Endothelial cell (in vitro differentiated cells): ENCODE data around the gene KLHL26. TPM values are rescaled to one million over a fixed set of nuclear protein-coding genes. Genes with fewer than 3 reads are reported as not detected.

Experiments
- DNase-seq: peaks from one replicate; pipeline ENCODE4 v3.0.0; 2021; ENCODE audit warnings: low spot score
- H3K27ac Mint-ChIP-seq: one replicate; pipeline ENCODE4 v1.8.0; 2021; ENCODE audit warnings: mixed read lengths, inconsistent platforms; ENCODE audit not compliant: unreplicated experiment
- H3K27me3 Mint-ChIP-seq: one replicate; pipeline ENCODE4 v1.8.0; 2021; ENCODE audit warnings: mild to moderate bottlenecking, moderate library complexity, mixed read lengths, inconsistent platforms; ENCODE audit not compliant: unreplicated experiment
- H3K36me3 Mint-ChIP-seq: one replicate; pipeline ENCODE4 v1.8.0; 2021; ENCODE audit warnings: mild to moderate bottlenecking, low read depth, mixed read lengths, inconsistent platforms; ENCODE audit not compliant: unreplicated experiment
- H3K4me1 Mint-ChIP-seq: one replicate; pipeline ENCODE4 v1.8.0; 2021; ENCODE audit warnings: mild to moderate bottlenecking, mixed read lengths, inconsistent platforms; ENCODE audit not compliant: unreplicated experiment
- H3K4me3 Mint-ChIP-seq: one replicate; pipeline ENCODE4 v1.8.0; 2021; ENCODE audit warnings: mild to moderate bottlenecking, mixed read lengths, inconsistent platforms; ENCODE audit not compliant: unreplicated experiment
- H3K9me3 Mint-ChIP-seq: one replicate; pipeline ENCODE4 v1.8.0; 2021; ENCODE audit warnings: mixed read lengths, inconsistent platforms; ENCODE audit not compliant: unreplicated experiment
- total RNA-seq: library from RNA; stranded (reverse); fragmentation: NEBNext Ultra II Directional; extraction: Animal tissue kit (Norgen Biotek cat#: 25700); gene quantifications from one replicate; pipeline ENCODE4 v1.2.1, GENCODE V29; 2021; ENCODE audit not compliant: unreplicated experiment
- TF ChIP-seq, protein P1 (sequence below): fragments of 200-600 bp; sonication (generic); IDR thresholded peaks from one replicate; pipeline ENCODE4 v1.5.0; 2021; ENCODE audit warnings: antibody characterized with exemption; ENCODE audit not compliant: unreplicated experiment

The KLHL26 gene
- total RNA-seq, 1 donor from 2014 or later: 5.1 TPM

GRCh38 chr19:18606281-18607225 lies 30.3 kb upstream of the KLHL26 start, which contains the start of gene CRLF1:
CRLF1 (minus strand) TSS chr19:18606799; CDS start chr19:18606656, 143 bp downstream.
- Mint-ChIP-seq H3K4me3 (no peak within 1 kb of the TSS), H3K27me3 (peaks cover 36% of the 10 kb centered on the region), H3K27ac (no peak within 1 kb of the TSS), H3K9me3 (no peaks in the 10 kb centered on the region), H3K36me3 (peaks cover 7% of the 10 kb centered on the region), H3K4me1 (peaks cover 16% of the 10 kb centered on the region)
- DNase-seq: no peak
- TF ChIP-seq, protein P1, sequence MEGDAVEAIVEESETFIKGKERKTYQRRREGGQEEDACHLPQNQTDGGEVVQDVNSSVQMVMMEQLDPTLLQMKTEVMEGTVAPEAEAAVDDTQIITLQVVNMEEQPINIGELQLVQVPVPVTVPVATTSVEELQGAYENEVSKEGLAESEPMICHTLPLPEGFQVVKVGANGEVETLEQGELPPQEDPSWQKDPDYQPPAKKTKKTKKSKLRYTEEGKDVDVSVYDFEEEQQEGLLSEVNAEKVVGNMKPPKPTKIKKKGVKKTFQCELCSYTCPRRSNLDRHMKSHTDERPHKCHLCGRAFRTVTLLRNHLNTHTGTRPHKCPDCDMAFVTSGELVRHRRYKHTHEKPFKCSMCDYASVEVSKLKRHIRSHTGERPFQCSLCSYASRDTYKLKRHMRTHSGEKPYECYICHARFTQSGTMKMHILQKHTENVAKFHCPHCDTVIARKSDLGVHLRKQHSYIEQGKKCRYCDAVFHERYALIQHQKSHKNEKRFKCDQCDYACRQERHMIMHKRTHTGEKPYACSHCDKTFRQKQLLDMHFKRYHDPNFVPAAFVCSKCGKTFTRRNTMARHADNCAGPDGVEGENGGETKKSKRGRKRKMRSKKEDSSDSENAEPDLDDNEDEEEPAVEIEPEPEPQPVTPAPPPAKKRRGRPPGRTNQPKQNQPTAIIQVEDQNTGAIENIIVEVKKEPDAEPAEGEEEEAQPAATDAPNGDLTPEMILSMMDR: no peak

DNA sequence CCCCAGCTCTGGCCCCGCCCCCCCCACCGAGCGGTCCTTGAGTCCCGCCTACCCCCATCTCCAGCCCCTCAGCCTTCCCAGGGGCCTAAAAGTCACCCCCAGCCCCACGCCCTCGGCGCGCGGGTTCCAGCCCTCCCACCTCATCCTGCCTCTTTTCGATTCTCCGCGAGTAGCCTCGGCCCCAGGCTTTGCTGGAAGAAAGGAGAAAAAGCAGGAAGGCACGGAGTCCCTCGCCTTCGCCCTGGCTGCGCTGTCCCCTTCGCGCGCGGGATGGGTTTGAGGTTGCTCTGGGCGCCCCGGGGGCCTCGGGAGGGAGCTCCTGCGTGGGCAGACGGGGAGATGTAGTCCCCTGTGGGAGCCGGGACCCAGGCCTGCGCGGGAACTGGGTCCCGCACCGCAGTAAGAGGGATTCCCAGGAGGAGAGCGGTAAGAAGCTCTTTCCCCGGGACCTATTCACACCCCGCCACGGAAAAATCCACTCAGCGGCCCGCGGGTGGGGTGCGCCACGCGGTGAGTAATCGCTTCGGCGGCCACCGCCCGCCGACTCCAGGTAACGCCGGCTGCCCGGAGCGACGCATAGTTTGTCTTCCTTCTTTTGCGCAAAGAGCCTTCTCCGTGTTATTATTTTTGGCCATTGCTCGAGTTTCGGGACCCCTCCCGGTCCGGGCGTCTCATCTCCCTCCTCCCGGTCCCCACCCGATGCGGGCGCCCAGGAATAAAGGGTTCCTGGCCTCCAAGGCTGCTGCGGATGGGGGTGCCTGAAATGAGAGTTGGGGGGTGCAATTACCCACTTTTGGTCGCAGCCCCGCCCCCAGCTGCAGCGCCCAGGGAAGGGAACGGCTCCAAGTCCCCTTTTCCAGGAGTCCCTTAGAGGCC lies 29.4 kb upstream of the KLHL26 start:
- H3K36me3 Mint-ChIP-seq: peaks cover 7% of the 10 kb centered on the region
- no peak overlapping the region for H3K4me3 Mint-ChIP-seq
- H3K9me3 Mint-ChIP-seq: no peaks in the 10 kb centered on the region
- no peak for DNase-seq
- peaks cover 12% of the 10 kb centered on the region for H3K4me1 Mint-ChIP-seq
- H3K27me3 Mint-ChIP-seq: peaks cover 32% of the 10 kb centered on the region
- TF ChIP-seq, protein P1: no peak
- H3K27ac Mint-ChIP-seq: no peak overlapping the region

- no peak for DNase-seq
- H3K4me1 Mint-ChIP-seq: peaks cover 10% of the 10 kb centered on the region
- peaks cover 7% of the 10 kb centered on the region for H3K36me3 Mint-ChIP-seq
- no peak overlapping the region for H3K27ac Mint-ChIP-seq
- H3K4me3 Mint-ChIP-seq: peak overlapping the region; percentile 77
- peaks cover 26% of the 10 kb centered on the region for H3K27me3 Mint-ChIP-seq
- H3K9me3 Mint-ChIP-seq: no peaks in the 10 kb centered on the region
- TF ChIP-seq, protein P1: no peak
These were observed 28.6 kb upstream of the KLHL26 start for GRCh38 chr19:18608102-18608804.

- TF ChIP-seq, protein P1: no peak
- no peak for DNase-seq
- H3K4me3 Mint-ChIP-seq: peak overlapping the region; percentile 77
- no peaks in the 10 kb centered on the region for H3K9me3 Mint-ChIP-seq
- H3K4me1 Mint-ChIP-seq: peaks cover 10% of the 10 kb centered on the region
- peak overlapping the region; percentile 42 for H3K27ac Mint-ChIP-seq
- peaks cover 27% of the 10 kb centered on the region for H3K27me3 Mint-ChIP-seq
- peaks cover 7% of the 10 kb centered on the region for H3K36me3 Mint-ChIP-seq
These were observed 27.8 kb upstream of the KLHL26 start for GRCh38 chr19:18608805-18609716.
